ENCODE measurements around the gene PAF1.

Gene PAF1

DNA sequence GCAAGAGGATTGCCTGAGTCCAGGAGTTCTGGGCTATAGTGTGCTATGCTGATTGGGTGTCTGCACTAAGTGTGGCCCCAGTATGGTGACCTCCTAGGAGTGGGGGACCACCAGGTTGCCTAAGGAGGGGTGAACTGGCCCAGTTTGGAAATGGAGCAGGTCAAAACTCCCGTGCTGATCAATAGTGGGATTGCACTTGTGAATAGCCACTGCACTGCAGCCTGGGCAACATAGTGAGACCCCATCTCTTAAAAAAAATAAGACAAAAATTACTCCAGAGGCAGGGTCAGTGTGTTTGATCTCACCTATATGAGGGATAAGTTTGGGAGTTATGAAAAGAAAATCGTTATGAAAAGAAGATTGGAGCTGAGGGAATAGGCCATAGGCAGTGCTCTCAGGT lies 21.7 kb downstream of the PAF1 start:
- H3K9me3 Mint-ChIP-seq: no peaks in the 10 kb centered on the region
- peaks cover 72% of the 10 kb centered on the region for H3K36me3 Mint-ChIP-seq (ENCODE audit: low read depth)
- no peak for DNase-seq
- H3K27me3 Mint-ChIP-seq: no peaks in the 10 kb centered on the region
- H3K4me3 Mint-ChIP-seq: no peak overlapping the region
- peaks cover under 1% of the 10 kb centered on the region for H3K4me1 Mint-ChIP-seq (ENCODE audit: low read depth)
- H3K27ac Mint-ChIP-seq: no peak overlapping the region

DNA sequence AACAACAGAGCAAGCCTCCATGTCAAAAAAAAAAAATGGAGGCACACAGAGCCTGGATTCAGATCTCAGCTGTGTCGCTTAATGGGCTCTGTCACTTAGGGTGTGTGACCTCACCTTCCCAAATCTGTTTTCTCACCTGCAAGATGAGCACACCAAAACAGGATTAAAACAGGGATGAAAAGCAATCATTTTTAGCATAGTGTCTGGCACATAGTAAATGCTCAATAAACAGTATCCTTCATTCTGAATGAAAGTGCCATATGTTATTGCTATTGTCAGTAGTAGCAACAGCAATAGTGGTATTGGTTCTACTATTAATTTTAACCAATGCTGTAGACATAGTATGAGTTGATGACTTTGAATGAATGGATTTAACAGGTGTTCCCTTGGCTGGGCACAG lies 25.4 kb downstream of the PAF1 start:
- Mint-ChIP-seq H3K4me3 (no peak overlapping the region), H3K27me3 (no peaks in the 10 kb centered on the region), H3K36me3 (ENCODE audit: low read depth) (peaks cover 80% of the 10 kb centered on the region), H3K4me1 (ENCODE audit: low read depth) (peaks cover 13% of the 10 kb centered on the region), H3K27ac (no peak overlapping the region), H3K9me3 (no peaks in the 10 kb centered on the region)
- DNase-seq: no peak

DNA sequence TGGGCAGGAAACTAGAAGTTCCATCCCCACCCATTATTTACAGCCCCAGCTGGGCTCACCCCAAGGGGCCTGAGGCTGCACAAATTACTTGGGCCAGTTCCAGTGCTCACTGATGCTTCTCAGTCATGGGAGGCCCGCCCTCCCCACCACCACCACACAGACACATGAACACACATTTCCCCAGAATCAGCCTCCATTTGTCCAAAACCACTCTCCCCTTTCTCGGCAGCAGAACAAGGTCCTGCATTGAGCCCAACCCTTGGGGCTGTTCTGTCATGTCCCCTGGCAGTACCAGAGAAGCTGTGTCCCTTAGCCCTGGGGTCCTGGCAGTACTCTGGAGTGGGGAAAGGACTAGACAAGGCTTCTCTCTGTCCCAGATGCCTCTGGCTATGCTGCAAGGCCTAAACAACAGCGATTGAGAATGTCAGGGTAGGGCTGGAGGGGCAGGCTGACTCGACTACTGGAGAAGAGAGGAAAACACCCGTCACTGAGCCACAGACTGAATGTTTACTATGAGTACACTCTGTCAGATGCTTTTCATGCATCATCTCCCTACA lies 26.9 kb downstream of the PAF1 start:
- H3K36me3 Mint-ChIP-seq (ENCODE audit: low read depth): peaks cover 78% of the 10 kb centered on the region
- no peaks in the 10 kb centered on the region for H3K27me3 Mint-ChIP-seq
- DNase-seq: no peak
- no peaks in the 10 kb centered on the region for H3K9me3 Mint-ChIP-seq
- peaks cover 13% of the 10 kb centered on the region for H3K4me1 Mint-ChIP-seq (ENCODE audit: low read depth)
- peak overlapping the region; percentile 71 for H3K27ac Mint-ChIP-seq
- no peak overlapping the region for H3K4me3 Mint-ChIP-seq

DNA sequence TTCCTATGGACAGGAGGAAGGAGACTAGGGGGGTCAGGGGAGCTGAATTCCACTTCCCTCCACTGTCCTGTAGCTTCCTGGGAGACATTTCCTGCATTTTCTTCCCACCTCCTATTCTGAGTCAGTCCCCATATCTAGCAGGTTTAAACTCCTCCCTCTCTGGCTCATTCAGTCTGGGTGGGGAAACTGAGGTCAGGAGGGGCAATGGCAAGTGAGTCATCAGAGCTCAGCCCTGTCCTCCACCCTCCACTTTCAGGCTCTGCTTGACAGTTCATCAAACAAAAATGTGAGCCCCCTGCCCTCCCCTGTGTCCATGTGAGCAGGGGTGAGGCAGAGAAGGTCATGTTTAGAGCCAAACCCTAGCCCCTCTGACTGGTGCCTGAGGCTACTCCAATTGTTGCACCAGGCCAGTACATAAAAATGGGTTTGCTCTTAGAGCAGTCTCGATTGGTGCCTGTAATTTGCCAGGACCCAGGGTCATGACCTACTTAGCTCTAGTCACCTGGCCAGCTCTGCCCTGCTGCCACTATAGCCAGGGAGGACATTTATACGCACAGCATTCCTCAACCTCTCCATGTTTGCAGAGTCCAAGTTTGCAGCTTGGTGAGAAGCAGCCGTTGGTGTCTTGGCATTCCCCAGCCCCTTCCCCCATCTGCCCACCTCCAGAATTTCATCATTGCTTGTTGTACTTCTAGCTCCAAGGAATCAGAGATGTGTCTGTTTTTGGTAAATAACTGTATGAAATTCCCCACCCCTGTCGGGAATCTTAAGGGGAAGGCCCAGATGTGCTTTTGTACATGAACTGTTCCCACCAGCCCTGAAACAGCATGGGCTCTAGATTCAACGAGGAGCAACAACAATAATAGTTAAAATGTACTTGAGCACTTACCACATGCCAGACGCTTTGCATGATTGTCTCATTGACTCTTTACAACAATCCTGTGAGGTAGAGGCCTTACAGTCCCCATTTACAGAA lies 27.9 kb downstream of the PAF1 start:
- no peak for DNase-seq
- H3K27ac Mint-ChIP-seq: peak overlapping the region; percentile 64

DNA sequence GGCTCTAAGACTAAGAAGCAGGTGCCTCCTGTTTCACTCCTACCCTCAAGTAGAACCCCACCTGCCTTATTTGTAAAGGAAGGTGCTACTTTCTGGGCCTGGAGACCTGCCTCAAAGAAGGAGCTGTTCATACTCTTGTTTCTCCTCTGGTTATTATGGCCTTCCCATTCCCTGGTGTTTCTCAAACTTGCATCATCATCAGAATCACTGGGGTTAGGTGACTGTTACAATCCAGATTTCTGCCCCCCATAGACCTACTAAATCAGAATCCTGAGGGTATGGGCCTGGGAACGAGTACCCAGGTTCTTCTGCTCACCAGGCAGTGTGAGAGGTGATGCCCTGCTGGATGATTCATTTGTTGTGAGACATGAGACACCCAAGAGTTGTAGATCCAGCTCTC lies 30.3 kb downstream of the PAF1 start:
- H3K4me1 Mint-ChIP-seq (ENCODE audit: low read depth): peaks cover 13% of the 10 kb centered on the region
- H3K4me3 Mint-ChIP-seq: no peak overlapping the region
- H3K9me3 Mint-ChIP-seq: no peaks in the 10 kb centered on the region
- peaks cover 95% of the 10 kb centered on the region for H3K36me3 Mint-ChIP-seq (ENCODE audit: low read depth)
- peak overlapping the region; percentile 27 for H3K27ac Mint-ChIP-seq
- DNase-seq: no peak
- H3K27me3 Mint-ChIP-seq: no peaks in the 10 kb centered on the region

More for the DNA sequence above, 27.9 kb downstream of the PAF1 start:
- Mint-ChIP-seq H3K4me3 (no peak overlapping the region), H3K4me1 (ENCODE audit: low read depth) (peaks cover 13% of the 10 kb centered on the region), H3K9me3 (no peaks in the 10 kb centered on the region), H3K36me3 (ENCODE audit: low read depth) (peaks cover 80% of the 10 kb centered on the region), H3K27me3 (no peaks in the 10 kb centered on the region)

DNA sequence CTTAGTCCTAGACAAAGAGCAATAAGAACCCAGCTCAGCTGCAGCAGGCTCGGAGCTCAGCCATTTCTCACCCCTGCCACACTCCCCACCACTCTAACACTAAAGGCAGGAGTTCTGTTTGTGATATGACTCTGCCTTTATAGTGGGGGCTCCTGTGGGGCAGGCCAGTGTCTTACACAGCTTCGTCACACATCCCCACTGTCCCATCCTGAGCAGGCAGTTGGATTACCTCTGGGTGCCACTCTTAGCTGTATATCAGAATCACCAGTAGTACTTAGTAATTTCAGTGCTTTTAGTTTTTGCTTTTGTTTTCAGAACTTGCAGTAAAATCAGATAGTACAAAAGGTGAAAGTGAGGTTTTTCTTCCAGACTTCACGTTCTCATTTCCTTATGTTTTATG lies 31.9 kb downstream of the PAF1 start:
- Mint-ChIP-seq H3K4me3 (no peak overlapping the region), H3K4me1 (ENCODE audit: low read depth) (peaks cover 11% of the 10 kb centered on the region), H3K36me3 (ENCODE audit: low read depth) (peaks cover 96% of the 10 kb centered on the region), H3K9me3 (no peaks in the 10 kb centered on the region), H3K27me3 (no peaks in the 10 kb centered on the region), H3K27ac (no peak overlapping the region)
- no peak for DNase-seq

DNA sequence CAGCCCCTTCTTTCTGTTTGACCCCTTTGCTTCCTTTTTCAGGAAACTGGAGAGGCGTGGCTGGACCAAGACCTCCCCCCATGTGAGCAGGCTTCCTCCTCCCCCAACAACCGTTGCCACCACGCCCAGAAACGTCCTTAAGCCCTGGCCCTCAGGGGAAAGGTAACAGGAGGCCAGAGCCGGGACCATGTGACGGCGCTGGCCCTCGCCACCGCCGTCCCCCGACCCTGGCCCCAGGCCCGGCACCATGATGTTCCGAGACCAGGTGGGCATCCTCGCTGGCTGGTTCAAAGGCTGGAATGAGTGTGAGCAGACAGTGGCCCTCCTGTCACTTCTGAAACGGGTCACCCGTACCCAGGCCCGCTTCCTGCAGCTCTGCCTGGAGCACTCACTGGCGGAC lies 34.3 kb downstream of the PAF1 start:
- Mint-ChIP-seq H3K27ac (peak overlapping the region; percentile 46), H3K9me3 (no peaks in the 10 kb centered on the region), H3K36me3 (ENCODE audit: low read depth) (peaks cover 90% of the 10 kb centered on the region), H3K4me1 (ENCODE audit: low read depth) (peaks cover 8% of the 10 kb centered on the region), H3K4me3 (no peak overlapping the region), H3K27me3 (no peaks in the 10 kb centered on the region)
- DNase-seq: no peak

DNA sequence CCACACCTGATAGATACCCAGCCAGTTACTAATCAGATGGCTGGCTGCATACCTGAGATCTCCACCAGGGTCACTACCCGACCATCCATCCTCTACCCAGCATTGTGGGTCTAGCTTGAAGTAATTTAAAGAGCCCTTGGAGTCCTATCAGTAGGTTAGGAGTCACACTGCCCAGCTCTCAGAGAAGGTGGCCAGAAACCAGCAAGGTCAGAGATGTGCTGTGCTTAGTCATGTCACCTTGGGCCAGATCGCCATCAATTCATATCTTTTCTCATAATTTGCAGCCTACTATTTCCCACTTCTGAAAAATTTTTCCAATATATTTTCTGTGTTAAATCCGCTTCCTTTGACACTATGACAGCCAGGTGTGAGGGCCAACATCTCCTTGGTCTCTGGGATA lies 34.8 kb downstream of the PAF1 start:
- no peak for DNase-seq
- Mint-ChIP-seq H3K36me3 (ENCODE audit: low read depth) (peaks cover 91% of the 10 kb centered on the region), H3K4me1 (ENCODE audit: low read depth) (peaks cover 14% of the 10 kb centered on the region), H3K4me3 (no peak overlapping the region), H3K9me3 (no peaks in the 10 kb centered on the region), H3K27me3 (no peaks in the 10 kb centered on the region), H3K27ac (peak overlapping the region; percentile 46)

DNA sequence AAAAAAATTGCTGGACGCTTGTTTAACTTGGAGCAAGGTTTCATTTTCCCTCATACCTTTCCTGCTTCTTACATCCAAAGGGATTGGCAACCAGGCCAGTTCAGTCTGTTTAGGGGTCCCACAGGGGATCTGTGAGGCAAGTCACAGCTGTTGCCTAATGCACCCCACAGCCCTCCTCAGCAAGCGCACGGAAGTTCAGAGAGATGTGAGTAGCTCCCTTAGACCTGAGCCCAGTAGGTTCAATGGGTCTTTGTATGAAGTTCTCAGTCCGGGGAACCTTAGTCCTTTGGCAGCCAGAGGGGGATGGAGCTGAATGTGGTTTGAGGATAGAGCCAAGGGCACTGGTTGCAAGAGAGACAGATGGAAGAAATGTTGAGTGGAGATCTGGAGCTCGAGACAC lies 35.7 kb downstream of the PAF1 start:
- peaks cover 84% of the 10 kb centered on the region for H3K36me3 Mint-ChIP-seq (ENCODE audit: low read depth)
- no peaks in the 10 kb centered on the region for H3K27me3 Mint-ChIP-seq
- no peak for DNase-seq
- peak overlapping the region; percentile 41 for H3K27ac Mint-ChIP-seq
- H3K4me1 Mint-ChIP-seq (ENCODE audit: low read depth): peaks cover 16% of the 10 kb centered on the region
- no peaks in the 10 kb centered on the region for H3K9me3 Mint-ChIP-seq
- no peak overlapping the region for H3K4me3 Mint-ChIP-seq

DNA sequence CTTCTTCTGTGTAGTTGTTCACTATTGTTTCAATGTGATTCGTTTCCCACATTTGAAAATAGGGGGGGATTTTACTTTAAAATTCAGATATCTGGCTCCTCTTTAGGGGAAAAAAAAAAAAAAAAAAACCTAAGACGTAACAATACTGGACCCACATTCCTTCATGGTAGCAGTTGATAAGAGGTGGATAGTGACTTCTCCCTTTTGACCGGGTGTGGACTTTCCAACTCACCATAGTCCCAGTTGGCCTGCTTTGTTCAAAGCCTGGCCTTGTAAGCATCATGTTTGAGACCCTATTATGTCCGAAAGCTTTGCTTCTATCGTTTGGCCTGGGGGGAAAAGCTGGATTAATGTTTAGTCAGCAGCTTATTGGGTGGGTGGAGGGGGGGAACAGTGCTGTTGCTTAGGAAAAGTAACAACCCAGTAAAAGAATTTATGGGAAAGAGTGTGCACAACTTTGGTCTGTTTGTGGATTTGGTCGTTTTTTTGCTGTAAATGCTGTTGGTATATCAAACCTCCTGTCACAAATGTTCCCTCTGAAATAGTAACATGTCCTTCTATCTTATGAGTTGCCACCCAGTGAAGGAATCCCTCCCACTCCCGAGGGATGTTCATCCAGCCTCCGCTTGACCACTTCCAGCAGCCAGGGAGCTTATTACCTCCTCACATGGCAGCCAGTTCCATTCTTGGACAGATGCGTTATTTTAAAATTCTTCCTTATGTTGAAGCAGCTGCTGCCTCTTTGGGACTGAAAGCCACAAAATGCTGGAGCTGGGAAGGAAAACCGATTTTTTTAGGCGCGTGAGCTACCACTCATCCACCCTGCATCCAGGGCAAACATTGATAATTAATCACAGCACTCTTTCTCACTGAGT lies 38.3 kb downstream of the PAF1 start:
- no peak overlapping the region for H3K4me3 Mint-ChIP-seq
- H3K4me1 Mint-ChIP-seq (ENCODE audit: low read depth): peaks cover 36% of the 10 kb centered on the region
- H3K36me3 Mint-ChIP-seq (ENCODE audit: low read depth): peaks cover 83% of the 10 kb centered on the region
- no peaks in the 10 kb centered on the region for H3K27me3 Mint-ChIP-seq
- no peaks in the 10 kb centered on the region for H3K9me3 Mint-ChIP-seq
- H3K27ac Mint-ChIP-seq: peak overlapping the region; percentile 91
- no peak for DNase-seq

DNA sequence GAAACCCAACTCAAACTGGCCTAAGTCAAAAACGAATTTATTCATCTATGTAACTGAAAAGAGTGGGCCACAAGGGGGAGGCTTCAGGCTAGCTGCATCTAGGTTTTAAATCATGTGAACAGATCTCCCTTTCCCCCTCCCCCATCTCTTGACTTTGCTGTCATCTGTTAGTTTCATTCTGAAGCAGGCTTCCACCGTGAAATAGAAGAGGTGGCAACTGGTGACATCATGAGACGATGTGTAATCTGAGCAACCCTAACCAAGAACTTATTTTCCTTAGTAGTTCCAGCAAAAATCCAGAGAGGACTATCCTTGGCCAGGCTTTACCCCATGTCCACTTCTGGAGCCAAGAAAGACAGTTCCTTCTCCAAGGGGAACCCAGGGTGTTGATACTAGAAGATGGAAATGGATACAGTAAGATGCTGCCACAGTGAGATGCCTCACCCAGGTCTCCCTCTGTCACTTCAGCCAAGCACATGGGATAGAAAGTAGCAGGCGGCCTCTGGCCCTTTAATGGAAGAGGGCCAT lies 39.3 kb downstream of the PAF1 start:
- Mint-ChIP-seq H3K4me3 (peak overlapping the region; percentile 26), H3K9me3 (no peaks in the 10 kb centered on the region), H3K27me3 (no peaks in the 10 kb centered on the region), H3K4me1 (ENCODE audit: low read depth) (peaks cover 45% of the 10 kb centered on the region), H3K27ac (peak overlapping the region; percentile 91), H3K36me3 (ENCODE audit: low read depth) (peaks cover 81% of the 10 kb centered on the region)
- no peak for DNase-seq

DNA sequence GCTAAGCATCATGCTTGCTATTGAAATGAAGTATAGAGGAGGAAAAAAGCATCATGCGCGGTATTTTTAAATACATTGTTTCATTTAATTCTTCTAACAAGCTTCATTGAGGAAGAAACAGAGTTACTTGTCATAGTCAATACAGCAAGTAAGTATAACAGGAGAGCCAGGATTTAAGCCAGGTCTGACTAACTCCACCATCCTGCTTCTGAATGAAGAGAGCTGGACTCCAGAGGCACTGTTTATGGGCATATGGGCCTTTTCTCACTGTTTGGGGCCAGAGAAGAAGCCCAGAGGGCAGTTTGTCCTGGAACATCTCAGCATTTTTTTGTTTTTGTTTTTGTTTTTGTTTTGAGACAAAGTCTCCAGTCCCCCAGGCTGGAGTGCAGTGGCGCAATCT lies 40.8 kb downstream of the PAF1 start:
- Mint-ChIP-seq H3K4me3 (no peak overlapping the region), H3K27me3 (no peaks in the 10 kb centered on the region), H3K27ac (no peak overlapping the region), H3K9me3 (no peaks in the 10 kb centered on the region), H3K4me1 (ENCODE audit: low read depth) (peaks cover 60% of the 10 kb centered on the region), H3K36me3 (ENCODE audit: low read depth) (peaks cover 76% of the 10 kb centered on the region)
- DNase-seq: no peak

DNA sequence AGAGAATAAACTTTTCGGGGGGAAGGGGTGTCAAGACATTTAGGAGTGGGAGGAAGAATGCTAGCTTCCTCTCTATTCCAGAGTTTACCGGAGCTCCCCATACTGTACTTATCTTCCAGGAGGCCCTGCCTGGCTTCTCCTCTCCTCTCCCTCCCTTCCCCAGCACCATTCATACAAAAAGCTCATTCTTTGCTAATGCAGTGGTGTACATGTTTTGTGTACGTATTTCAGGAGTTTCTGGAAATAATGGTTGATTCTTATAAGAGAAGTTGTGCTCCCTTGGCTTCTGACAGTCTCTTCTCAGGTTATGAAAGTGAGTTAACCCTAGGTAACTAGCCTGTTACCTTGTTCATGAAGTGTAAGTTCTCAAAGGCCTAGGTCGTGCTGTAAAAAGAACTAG lies 41.6 kb downstream of the PAF1 start:
- H3K4me1 Mint-ChIP-seq (ENCODE audit: low read depth): peaks cover 68% of the 10 kb centered on the region
- H3K9me3 Mint-ChIP-seq: no peaks in the 10 kb centered on the region
- H3K27me3 Mint-ChIP-seq: no peaks in the 10 kb centered on the region
- peak overlapping the region; percentile 71 for H3K27ac Mint-ChIP-seq
- DNase-seq: no peak
- H3K4me3 Mint-ChIP-seq: no peak overlapping the region
- peaks cover 75% of the 10 kb centered on the region for H3K36me3 Mint-ChIP-seq (ENCODE audit: low read depth)

DNA sequence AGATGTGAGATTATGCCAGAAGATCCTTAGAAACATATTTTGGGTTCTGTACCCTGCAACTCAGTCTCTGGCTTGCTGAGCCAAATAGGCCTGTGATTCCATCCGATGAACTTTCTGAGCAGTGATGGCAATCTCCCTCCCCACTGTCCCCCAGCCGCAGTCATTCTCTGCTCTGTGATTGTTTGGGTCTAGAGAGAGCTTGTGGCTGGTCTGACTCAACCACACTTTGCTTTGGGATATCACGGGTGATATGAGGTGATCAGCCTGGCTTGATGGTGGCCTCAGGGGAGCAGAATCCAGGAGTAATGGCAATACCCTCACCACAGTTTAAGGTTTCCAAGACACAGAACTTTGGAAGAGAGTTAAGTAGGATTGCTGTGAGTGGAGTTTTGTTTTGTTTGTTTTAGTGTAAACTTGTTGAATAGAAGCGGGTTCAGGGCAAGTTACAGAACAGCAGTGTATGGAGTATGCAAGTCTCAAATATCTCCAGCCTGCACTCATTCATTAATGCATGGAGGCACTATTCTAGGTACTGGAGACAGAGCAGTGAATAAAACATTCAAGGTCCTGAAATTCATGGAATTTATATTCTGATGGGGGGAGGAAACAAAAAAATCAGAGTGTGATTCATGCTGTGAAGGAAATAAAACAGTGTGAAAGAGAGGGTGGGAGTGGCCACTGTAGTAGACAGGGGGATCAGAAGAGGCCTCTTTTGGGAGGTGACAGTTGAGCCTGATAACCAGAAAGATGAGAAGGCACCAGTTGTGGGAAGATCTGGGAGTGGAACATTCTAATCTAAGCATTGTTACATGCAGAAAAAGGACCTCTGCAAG lies 43.4 kb downstream of the PAF1 start:
- H3K4me3 Mint-ChIP-seq: no peak overlapping the region

More for the DNA sequence above, 43.4 kb downstream of the PAF1 start:
- Mint-ChIP-seq H3K4me1 (ENCODE audit: low read depth) (peaks cover 81% of the 10 kb centered on the region), H3K27ac (peak overlapping the region; percentile 71), H3K9me3 (no peaks in the 10 kb centered on the region), H3K36me3 (ENCODE audit: low read depth) (peaks cover 75% of the 10 kb centered on the region), H3K27me3 (no peaks in the 10 kb centered on the region)
- DNase-seq: no peak

Data from activated T-cell treated with anti-CD3 and anti-CD28 coated beads, Interleukin-2, amount 50 U/mL, for 24 hours (primary cell).